ENCODE results near the gene SLIT3.

Gene SLIT3

DNA sequence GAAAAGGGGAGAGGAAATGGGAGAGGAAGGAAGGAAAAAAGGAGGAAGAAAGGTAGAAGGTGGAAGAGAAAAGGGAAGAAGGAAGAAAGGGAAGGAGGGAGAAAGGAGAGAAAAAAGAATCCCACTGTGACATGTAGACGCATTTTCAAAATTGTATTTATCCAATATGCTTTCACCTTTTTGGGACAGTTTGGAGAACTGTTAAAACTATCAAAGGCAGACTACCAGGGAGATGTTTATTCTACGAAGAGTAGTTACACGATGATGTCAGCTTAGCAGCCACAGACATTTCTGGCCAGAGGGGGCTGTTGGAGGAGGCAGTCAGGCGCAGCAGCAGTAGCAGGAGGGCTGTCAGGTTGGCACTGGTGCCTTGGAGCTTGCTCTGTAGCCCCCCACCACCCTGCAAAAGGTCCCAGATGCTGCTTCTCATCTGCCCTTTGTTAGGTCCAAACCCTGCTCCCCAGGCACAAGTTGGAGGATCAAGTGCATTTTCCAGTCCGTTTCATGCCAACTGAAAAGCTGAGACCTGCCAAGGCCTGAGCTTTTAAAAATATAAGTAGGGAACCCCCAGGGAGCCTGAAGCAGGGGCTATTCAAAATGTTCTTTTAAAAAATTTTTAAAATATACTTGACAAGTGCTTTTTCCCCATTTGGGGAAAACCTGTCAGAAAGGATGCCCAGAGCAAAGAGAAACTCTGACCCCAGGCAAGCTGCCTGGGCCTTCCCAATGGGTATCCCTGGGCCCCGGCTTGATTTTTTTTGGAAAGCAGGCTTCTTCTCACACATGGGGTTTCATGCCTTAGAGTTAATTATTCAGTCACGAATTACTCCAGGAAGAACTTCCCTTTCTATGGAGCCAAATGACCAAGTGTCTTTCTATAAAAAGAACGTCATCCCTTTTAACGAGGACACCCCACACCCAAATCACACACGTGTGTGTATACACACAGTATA, 203.3 kb downstream of the SLIT3 start:
- no peak for TF ChIP-seq EZH2phosphoT487 (IDR thresholded peaks at IDR 0.05; ENCODE audit: borderline replicate concordance)
- TF ChIP-seq, protein P1, sequence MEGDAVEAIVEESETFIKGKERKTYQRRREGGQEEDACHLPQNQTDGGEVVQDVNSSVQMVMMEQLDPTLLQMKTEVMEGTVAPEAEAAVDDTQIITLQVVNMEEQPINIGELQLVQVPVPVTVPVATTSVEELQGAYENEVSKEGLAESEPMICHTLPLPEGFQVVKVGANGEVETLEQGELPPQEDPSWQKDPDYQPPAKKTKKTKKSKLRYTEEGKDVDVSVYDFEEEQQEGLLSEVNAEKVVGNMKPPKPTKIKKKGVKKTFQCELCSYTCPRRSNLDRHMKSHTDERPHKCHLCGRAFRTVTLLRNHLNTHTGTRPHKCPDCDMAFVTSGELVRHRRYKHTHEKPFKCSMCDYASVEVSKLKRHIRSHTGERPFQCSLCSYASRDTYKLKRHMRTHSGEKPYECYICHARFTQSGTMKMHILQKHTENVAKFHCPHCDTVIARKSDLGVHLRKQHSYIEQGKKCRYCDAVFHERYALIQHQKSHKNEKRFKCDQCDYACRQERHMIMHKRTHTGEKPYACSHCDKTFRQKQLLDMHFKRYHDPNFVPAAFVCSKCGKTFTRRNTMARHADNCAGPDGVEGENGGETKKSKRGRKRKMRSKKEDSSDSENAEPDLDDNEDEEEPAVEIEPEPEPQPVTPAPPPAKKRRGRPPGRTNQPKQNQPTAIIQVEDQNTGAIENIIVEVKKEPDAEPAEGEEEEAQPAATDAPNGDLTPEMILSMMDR (conservative IDR thresholded peaks at IDR 0.05; ENCODE audit: low read length), result no peak
- Histone ChIP-seq H3K9me2 (replicated peaks; ENCODE audit: low read depth, low read length) (no peaks in the 10 kb centered on the region), H3K9me3 (ENCODE audit: insufficient read depth, low read depth, low read length) (no peaks in the 10 kb centered on the region), H2AFZ (ENCODE audit: low read length) (no peak overlapping the region), H3K4me2 (ENCODE audit: low read depth, low read length, poor library complexity, severe bottlenecking) (no peak overlapping the region), H3K36me3 (ENCODE audit: insufficient read depth, low read length) (no peaks in the 10 kb centered on the region), H3K27me3 (ENCODE audit: insufficient read depth, low read length, poor library complexity, severe bottlenecking) (no peaks in the 10 kb centered on the region), H3F3A (ENCODE audit: low read depth) (no peaks in the 10 kb centered on the region), H3K4me1 (ENCODE audit: insufficient read depth, low read length, poor library complexity, severe bottlenecking) (no peaks in the 10 kb centered on the region), H3K9ac (ENCODE audit: low read depth, low read length, poor library complexity, severe bottlenecking) (no peak overlapping the region), H4K20me1 (ENCODE audit: insufficient read depth, low read length, poor library complexity, severe bottlenecking) (no peaks in the 10 kb centered on the region), H3K79me2 (ENCODE audit: insufficient read depth, low read length) (no peaks in the 10 kb centered on the region), H3K4me3 (ENCODE audit: low read length, poor library complexity, severe bottlenecking) (no peak overlapping the region)

DNA sequence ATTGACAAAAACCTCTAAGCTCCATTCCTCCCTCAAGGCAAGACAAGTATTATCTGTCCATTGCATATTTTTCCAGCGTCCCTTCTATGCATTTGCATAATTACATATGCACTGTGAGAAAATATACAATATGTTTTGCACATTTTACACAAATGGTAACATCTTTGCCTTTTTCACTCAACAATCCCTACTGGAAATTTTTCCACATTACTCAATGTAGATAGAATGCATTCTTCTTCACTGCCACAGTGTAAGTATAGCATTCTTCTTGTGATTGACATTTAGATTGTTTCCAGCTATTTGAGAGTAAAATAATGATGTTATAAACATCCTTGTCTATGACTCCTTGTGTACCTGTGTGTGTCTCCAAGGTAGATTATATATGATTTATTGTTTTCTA, 205.0 kb downstream of the SLIT3 start:
- Histone ChIP-seq H3K4me1 (ENCODE audit: insufficient read depth, low read length, poor library complexity, severe bottlenecking) (no peaks in the 10 kb centered on the region), H3K9ac (ENCODE audit: low read depth, low read length, poor library complexity, severe bottlenecking) (no peak overlapping the region), H3K4me2 (ENCODE audit: low read depth, low read length, poor library complexity, severe bottlenecking) (no peak overlapping the region), H3K4me3 (ENCODE audit: low read length, poor library complexity, severe bottlenecking) (no peak overlapping the region), H2AFZ (ENCODE audit: low read length) (no peak overlapping the region), H3K36me3 (ENCODE audit: insufficient read depth, low read length) (no peaks in the 10 kb centered on the region), H3K79me2 (ENCODE audit: insufficient read depth, low read length) (no peaks in the 10 kb centered on the region), H3K9me2 (replicated peaks; ENCODE audit: low read depth, low read length) (no peaks in the 10 kb centered on the region), H4K20me1 (ENCODE audit: insufficient read depth, low read length, poor library complexity, severe bottlenecking) (no peaks in the 10 kb centered on the region), H3K9me3 (ENCODE audit: insufficient read depth, low read depth, low read length) (no peaks in the 10 kb centered on the region), H3K27me3 (ENCODE audit: insufficient read depth, low read length, poor library complexity, severe bottlenecking) (no peaks in the 10 kb centered on the region), H3F3A (ENCODE audit: low read depth) (no peaks in the 10 kb centered on the region)
- TF ChIP-seq EZH2phosphoT487 (IDR thresholded peaks at IDR 0.05; ENCODE audit: borderline replicate concordance), result no peak
- TF ChIP-seq, protein P1 (conservative IDR thresholded peaks at IDR 0.05; ENCODE audit: low read length), result no peak

DNA sequence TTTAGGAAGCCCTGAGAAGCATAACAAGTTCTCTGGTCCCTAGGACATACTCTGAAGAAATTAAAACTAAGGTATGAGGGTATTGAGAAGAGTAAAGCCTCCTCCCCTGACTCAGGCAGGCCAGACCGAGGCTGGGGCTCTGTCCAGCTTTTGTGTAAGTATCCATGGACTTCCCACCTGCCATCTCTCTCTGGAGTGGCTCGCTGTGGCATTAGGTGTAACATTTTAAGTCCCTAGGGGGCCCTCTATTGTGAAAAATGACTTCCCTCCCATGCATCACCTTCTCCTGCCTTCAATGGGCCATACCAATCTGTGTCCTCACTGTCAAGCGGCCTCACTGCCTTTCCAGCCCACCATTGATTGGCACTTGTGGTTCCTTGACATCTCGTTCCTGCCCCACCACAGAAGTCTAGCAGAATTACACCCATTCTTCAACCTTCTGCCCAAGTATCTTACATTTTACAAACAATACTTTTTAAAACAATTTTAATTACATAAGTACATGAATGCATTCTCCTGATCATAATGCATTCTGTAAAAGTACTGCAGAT, 205.5 kb downstream of the SLIT3 start:
- no peaks in the 10 kb centered on the region for H3K36me3 ChIP-seq (ENCODE audit: insufficient read depth, low read length)
- no peak overlapping the region for H2AFZ ChIP-seq (ENCODE audit: low read length)
- TF ChIP-seq, protein P1 (conservative IDR thresholded peaks at IDR 0.05; ENCODE audit: low read length), result no peak
- no peak for TF ChIP-seq EZH2phosphoT487 (IDR thresholded peaks at IDR 0.05; ENCODE audit: borderline replicate concordance)
- no peaks in the 10 kb centered on the region for H3K9me2 ChIP-seq (replicated peaks; ENCODE audit: low read depth, low read length)
- no peaks in the 10 kb centered on the region for H3K4me1 ChIP-seq (ENCODE audit: insufficient read depth, low read length, poor library complexity, severe bottlenecking)
- H3K4me3 ChIP-seq (ENCODE audit: low read length, poor library complexity, severe bottlenecking), result no peak overlapping the region
- no peak overlapping the region for H3K4me2 ChIP-seq (ENCODE audit: low read depth, low read length, poor library complexity, severe bottlenecking)
- no peaks in the 10 kb centered on the region for H3F3A ChIP-seq (ENCODE audit: low read depth)
- no peaks in the 10 kb centered on the region for H3K27me3 ChIP-seq (ENCODE audit: insufficient read depth, low read length, poor library complexity, severe bottlenecking)
- no peaks in the 10 kb centered on the region for H3K9me3 ChIP-seq (ENCODE audit: insufficient read depth, low read depth, low read length)
- H4K20me1 ChIP-seq (ENCODE audit: insufficient read depth, low read length, poor library complexity, severe bottlenecking), result no peaks in the 10 kb centered on the region
- H3K9ac ChIP-seq (ENCODE audit: low read depth, low read length, poor library complexity, severe bottlenecking), result no peak overlapping the region
- no peaks in the 10 kb centered on the region for H3K79me2 ChIP-seq (ENCODE audit: insufficient read depth, low read length)

All from Loucy (cell line).